G401.6 (cell line): ENCODE measurements around the gene CRISP1.
A peak's percentile ranks its signal among the peaks of the same experiment; 100 is the strongest.
"Not testable (repeated sequence)": the region's sequence is repeated elsewhere in the genome, so short reads cannot be mapped to it uniquely, and the experiment has no call there.

Experiments
- FAIRE-seq: peaks from 2 replicates; lab custom pipeline; 2012; peaks lifted over from hg19 to GRCh38; lab: Jason Lieb, UNC

The CRISP1 gene, protein sequence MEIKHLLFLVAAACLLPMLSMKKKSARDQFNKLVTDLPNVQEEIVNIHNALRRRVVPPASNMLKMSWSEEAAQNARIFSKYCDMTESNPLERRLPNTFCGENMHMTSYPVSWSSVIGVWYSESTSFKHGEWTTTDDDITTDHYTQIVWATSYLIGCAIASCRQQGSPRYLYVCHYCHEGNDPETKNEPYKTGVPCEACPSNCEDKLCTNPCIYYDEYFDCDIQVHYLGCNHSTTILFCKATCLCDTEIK

DNA sequence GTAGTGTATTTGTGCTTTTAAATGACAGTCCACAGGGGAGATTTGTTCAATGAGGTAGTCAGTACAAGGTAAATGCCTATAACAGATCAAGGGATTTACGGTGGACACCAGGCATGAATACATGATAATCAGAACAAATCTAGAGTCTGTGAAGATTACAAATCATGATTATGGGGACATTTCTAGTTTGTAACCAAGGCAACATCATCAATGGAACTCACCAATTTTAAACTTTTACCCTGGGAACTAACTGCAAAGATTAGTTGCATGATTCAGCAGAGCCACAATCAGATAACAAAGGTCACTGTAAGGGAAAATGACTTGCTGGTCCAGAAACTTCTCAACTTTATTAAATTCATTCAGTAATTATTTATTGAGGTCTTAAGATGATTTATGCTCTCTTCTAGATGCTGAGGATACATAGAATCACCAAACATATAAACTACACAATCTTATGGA lies at the start of gene CRISP1:
Gene CRISP1, minus strand, starts transcription at position 51 of the 459 bp plus-strand sequence. CDS start 9,135 bp downstream, outside the sequence.
- no peak for FAIRE-seq

DNA sequence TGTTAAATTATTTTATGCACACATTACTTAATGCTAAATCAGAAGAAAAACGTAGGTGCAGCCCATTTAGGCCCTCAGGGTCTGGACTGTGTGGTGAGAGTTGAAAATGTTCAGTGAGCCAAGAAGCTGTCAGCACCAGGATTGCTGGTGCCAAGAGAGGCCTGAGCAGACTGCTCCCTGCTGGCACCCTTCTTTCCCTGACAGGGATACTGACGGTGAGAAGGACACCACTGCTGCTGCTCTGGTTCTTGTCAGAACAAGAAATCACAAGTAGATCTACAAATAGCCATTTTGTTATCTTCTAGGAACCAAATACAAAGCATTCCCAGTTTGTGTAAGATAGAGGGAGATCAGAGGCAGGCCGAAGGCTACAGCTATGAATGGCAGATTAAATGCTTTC lies 48.7 kb upstream of the CRISP1 start:
- FAIRE-seq = no peak

DNA sequence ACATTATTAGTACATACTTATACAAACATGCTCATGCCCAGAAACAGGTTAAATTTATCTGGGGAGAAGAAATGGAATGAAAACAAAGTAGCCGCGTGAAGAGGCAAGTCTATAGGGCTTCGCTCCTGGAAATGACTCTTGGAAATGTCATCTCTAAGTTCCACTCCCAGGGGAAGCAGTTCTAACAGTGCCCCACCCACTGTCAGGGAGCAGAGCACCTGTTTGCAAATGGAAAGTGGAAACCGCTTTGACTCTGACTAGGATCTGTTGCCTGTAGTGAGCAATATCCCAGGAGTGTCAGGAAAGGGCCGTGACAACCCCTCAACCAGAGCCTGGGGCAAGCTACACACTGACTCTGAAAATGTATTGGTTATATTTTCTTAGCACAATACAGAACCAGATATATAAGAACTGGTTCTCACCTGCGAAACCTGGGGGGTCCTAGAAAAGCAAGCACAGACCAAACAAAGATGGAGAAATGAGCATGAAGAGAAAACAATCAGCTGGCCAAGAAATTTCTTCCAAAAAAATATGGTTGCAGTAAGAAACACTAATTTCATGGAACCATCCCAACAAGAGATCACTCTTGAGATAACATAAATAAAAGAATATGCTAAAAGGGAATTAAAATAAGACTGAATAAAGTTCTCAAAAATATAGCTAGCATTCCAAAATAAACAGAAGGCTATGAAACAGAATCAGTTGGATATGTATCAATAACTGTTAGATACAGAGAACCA lies 47.5 kb upstream of the CRISP1 start:
- FAIRE-seq = no peak

DNA sequence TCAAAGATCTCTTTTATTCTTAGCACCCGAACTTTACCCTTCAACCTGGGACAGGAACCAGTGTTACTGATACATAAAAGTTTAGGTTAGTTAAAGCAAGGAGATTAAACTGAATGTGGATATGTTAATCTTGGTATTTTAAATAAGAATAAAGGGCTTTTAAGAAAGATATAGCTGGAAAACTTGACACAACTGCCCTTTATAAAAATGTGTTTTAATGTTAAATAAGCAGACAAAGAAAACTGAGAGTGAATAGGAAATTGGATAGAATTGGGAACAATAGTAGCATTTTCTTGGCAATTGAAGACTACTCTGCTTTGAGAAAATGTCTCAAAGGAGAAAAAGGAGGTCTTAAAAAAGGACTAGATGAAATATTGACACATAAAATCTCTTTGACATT lies 45.9 kb upstream of the CRISP1 start:
- FAIRE-seq = no peak

DNA sequence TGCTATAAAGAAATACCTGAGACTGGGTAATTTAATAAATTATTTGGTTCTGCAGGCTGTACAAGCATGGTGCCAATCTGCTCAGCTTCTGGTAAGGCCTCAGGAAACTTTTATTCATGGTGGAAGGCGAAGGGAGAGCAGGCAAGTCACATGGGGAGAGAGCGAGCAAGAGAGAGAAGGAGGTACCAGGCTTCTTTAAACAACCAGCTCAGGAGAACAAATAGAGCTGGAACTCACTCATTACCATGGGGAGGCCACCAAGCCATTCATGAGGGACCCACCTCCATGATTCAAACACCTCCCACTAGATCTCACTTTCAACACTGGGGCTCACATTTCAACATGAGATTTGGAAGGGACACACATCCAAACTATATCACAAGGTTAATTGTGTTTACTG lies 44.9 kb upstream of the CRISP1 start:
- no peak for FAIRE-seq

DNA sequence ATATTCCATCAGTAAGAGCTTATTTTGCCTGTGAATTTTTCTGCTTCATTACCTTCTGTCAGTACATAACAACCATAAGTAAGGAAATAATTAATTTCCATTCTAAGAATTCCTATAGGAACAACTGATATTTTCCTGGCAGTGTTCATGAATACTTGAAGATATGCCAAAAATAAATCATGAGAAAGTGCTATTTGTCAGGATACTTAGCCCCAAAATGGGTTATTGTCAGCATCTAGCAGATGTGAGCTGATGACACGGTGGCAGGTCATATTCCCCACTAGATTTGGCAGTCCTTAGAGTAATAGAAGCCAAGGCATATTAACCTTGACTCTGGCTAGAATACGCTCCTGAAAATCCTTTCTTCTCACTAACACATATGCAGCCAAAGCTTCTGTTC lies 43.2 kb upstream of the CRISP1 start:
- no peak for FAIRE-seq

DNA sequence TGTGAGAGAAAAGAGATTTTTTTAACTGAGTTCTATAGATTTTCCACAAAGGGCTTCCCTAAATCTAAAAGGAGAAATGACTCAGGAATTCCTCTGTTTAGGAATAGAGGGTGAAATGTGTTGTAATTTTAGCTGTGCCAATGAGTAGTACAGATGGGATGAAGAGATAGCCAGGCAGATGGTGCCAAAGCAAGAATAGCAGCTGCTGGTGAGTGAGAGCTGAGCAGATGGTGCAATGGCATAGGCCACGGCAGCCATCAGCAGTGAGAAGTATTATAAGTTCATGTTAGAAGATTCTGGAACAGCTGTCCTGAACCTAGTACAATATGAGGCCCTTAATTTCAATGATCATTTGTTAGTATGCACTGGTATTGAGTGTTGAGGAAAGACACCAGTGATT lies 40.2 kb upstream of the CRISP1 start:
- FAIRE-seq = no peak

DNA sequence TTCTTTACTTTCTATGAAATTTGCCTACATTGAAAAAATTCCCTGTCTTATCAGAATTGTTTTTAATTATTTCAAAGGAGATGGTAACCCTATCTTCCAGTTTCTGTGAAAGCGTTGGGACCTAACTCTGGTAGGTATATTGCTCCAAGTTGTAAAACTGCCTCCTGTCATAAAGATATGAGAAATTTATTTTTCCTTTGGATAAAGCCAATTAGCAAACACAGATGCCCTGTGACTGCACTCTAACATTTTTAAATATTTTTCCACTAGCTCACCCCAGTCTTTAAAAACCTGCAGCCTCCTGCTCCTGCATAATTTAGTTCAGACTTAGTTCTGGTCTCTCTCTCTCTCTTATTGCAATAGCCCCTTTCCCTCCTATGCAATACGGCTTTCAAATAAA lies 39.0 kb upstream of the CRISP1 start:
- FAIRE-seq = no peak

DNA sequence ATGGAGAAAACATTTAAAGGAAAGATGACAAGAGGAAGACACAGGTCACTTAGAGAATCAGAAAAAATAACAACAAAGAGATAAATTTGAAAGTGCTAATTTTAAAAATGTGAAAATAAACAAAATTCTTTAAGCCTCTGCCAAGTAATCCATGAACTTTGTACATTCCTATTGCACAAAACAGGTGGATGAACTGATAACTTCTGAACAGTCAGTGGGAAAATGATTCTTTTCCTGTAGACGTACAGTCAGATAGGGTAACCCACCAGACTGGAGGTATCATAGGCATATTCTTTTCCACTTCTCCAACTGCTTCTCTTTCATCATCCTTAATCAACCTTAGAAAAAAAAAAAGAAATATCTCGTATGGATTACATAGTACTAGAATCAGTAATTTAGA lies 36.5 kb upstream of the CRISP1 start:
- FAIRE-seq = no peak

DNA sequence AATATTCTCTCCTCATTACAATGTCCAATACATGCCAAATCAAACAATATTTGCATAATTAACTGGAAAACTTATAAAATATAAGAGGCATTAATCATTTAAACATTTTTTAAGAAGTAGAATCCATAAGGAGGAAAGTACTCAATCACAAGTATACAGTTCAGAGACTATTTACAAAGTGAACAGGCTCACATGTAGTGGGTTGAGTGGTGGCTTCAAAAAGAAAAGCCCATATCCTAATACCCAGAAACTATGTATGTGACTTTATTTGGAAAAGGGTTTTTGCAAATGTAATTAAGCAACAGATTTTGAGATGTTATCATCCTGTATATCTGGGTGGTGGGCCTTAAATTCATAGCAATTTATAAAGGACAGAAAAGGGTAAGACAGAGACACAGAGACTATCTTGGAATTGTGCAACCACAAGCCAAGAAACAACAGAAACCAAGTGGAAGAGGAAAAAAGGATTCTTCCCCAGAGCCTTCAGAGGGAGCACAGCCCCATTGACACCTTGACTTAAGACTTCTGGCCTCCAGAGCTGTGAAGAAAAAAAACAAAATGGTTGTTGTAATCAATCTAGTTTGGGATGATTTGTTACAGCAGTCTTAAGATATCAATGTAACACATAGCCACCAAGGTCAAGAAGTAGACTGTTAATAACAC lies 32.7 kb upstream of the CRISP1 start:
- no peak for FAIRE-seq

DNA sequence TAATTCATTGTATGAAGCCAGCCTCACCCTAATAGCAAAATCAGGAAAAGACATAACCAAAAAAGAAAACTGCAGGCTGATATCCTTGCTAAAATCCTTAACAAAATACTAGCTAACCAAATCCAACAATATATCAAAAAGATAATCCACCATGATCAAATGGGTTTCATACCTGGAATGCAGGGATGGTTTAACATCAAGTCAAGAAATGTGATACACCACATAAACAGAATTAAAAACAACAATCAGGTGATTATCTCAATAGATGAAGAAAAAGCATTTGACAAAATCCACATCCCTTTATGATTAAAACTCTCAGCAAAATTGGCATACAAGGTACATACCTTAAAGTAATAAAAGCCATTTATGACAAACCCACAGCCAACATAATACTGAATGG lies 29.2 kb upstream of the CRISP1 start:
- not testable (repeated sequence) for FAIRE-seq

DNA sequence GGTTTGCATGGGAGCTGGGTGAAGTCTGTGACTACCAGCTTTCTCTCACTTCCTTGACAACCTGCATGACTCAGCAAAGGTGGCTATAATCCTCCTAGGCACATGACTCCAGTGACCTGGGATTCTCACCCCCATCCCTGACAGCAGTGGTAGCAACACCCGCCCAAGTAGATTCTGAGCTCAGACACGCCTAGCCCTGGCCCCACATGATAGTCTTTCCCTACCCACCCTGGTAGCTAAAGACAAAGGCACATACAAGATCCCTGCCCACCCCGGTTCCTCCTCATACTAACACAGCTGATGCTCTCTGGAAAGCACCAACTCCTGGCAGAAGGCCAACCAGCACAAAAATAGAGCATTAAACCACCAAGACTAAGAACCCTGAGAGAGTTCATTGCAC lies 25.9 kb upstream of the CRISP1 start:
- no peak for FAIRE-seq

DNA sequence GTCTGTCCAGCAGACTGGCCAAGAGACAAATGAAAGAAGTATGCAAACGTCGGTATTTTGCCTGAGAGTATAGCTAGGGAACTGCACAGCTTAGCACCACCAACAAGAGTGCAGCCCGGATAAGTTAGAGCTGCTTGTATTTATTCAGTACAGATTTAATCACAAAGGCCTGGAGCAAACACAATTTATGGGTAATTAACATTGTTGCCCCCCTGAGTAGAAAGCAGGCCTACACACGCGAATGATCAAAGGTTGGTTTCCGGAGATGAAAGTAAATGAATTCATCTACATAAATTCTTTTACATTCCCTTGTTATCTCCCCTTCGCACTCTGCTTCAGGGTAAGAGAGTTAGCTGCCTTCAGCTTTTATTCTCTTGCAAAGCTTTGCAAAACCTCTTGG lies 24.7 kb upstream of the CRISP1 start:
- no peak for FAIRE-seq

DNA sequence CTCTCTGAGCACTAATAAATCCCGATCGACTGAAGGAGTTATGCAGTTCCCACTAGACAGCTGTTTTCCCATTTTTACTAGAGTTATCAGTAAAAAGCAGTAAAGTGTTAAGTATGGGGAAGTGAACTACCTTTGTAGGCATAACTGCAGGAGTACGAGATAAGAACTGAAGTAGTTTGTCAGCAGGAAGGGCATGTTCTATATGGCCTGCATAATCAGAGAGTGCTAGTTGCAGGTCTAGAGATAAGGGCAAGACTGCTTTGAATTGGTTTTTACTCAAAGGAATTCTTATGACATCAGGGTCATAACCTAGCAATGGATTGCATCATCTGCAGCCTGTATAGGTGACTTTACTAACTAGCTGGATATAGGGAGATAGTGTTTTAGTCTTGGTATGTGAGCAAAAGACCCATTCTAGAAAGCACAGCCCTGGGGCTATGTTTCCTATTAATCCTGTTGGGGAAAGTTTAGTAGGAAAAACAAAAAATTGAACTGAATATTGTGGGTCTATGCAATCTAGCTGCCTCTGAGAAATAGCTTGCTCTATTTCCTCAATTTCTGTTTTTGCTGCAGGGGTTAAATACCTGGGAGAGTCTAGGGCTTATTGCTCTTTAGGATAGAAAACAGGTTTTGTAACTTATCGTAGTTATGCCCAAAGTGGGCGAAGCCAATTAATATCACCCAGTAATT lies 22.6 kb upstream of the CRISP1 start:
- FAIRE-seq = no peak

DNA sequence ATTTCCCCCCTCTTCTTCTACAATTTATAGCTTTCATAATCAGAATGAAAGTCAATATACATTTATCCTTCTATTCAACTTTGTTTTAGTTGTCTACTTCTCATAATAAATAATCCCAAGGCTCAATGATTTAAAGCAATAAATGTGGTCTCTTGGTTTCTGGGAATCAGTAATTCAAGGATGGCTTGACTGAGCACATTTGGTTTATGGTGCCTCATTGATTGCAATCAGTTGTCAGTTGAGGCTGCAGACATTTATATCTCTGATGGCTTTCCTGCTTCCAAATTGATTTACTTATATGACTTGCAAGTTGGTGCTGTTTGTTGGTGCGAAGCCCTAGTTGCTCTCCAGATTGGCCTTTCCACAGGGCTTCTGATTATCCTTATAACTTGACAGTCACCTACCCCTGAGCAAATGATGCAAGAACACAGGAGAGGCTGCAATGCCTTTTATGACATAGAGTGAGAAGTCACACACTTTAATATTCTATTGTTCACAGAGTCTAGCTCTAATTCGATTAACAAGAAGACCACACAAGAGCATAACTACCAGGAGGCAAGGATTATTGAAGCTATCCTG lies 2.7 kb upstream of the CRISP1 start:
- FAIRE-seq = no peak

DNA sequence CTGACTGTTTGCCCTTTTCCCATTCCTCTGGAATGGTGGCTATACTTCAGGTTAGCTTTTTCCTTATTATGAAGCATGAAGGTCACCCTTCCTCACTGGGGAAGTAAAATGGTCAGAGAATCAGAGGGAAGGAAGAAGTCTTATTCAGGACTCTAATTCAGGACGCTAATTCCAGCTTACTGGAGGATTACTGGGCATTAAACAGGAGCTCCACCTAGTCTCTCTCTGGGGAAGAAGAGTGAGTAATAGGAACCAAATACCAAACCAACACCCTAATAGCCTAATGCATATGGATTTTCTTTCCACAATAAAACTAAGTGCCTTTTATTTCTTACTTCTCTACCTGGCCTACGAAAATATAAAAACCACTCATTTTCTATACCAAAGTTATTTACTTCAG lies 10.1 kb downstream of the CRISP1 start:
- no peak for FAIRE-seq

DNA sequence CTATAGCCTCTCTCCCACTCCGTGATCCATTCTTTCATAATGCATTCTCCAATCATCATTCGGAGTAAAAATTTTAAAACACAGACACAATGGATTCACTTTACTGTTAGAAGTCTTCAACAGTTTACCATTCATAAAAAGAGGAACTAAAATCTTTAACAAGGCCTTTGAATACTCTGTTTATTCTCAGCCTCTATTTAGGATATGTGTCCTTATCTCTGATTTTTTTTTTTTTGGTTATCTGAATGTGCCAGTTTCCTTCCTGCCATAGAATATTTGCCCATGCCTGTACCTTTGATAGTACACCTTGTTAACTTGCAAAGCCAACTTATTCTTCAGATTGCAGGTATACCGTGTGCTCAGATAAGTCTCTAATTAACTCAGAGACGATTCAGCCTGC lies 11.1 kb downstream of the CRISP1 start:
- FAIRE-seq = no peak

DNA sequence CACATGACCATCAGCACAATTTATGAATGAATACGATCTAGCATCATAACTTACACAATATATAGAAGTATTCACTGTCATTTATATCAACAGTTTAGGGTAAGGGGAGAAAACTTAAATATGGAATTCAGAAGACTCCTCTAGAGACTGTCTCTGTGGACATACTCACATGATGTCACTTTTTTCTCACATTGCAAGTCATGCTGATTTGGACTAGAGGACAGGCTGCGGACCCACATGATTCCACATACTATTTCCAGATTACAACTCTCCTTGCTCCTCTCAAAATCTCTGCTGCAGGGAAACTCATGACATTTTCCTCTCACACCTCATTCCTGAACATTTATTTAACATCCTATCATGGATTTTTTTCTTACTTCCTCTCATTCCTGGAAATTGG lies 13.4 kb downstream of the CRISP1 start:
- FAIRE-seq = no peak

DNA sequence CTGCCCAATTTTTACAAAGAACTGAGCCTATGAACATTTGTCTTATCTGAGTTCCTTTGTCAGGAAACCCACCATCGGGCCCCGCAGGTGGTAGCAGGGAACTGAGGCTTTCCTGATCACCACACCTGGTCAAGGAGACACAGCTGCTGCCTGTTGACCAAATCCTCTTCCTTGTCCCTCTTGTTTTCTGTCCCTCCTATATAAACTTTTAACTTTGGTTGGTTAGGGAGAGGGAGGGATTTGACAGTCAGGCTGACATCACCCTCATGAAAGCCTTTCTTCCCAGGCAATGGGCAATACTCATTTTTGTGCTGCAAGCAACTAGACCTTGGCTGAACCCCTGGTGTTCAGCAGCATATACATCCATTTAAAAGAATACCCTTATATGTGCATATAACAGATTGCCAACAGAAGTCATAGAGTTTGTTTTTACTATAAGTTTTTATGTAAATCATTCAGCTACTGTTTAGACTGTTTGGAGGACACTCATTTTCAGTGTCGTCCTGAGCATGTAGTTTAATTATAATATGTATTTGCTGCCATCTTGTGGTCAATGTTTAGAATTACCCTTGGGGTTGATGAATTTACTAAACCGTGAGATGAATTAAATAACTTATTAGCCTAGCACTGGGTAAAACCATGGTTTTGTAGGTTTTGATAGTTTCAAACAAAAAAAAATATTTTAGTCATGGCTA lies 17.0 kb downstream of the CRISP1 start:
- peak; percentile 95 for FAIRE-seq

DNA sequence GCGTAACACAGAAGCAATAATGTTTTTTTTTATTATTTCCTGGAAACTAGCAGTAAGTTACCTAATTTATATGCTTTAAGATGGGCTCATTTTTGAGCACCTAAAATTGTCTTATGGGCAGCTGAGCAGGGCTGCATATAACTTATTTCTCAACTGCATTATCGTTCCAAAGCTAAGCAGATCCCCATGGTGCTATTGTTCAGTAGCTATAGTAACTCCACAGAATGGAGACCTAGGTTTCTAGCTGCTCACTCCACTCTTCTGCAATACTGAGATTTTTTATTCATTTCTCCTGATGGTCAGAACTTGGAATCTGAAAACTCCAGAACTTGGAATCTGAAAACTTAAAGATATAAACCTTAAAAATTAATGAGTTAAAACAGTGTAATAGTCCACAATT lies 18.7 kb downstream of the CRISP1 start:
- no peak for FAIRE-seq

DNA sequence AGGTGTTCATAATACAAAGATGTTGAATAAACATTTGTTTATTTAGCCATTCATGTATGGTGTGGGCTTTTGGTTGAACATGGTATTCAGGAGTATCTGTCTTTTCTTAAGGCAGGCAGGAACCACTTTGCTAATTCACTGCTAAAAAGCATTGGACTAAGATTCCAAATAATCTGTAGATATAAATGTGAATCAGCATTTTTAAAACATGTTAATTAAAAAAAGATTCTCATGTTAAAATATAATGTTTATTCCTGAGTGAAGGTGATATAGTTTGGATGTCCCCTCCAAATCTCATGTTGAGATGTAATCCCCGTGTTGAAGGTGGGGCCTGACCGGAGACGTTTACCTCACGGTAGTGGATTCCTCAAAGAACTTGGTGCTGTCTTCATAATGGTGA lies 19.3 kb downstream of the CRISP1 start:
- no peak for FAIRE-seq

DNA sequence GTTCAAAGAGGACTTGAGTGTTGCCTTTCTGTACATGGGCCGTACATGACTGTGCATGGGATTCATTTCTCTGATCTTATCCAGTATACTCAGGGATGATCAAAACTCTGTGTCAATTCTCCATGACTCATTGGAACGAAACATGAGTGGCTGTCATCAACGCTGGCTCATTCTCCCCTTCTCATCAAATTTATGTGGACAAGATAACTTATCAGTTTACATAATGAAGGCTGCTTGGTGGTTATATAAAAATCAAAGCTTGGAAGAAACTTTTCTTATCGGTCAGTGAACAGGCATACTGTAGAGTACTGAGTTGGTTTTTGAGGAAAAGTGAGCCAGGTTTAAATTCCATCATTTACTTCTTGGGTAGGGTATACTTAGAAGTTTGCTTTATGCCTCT lies 24.9 kb downstream of the CRISP1 start:
- no peak for FAIRE-seq
